ENCODE results near the gene CACNB4. TPM values are rescaled to one million over a fixed set of nuclear protein-coding genes. Genes with fewer than 3 reads are reported as not detected.
"Not testable (repeated sequence)": the region's sequence is repeated elsewhere in the genome, so short reads cannot be mapped to it uniquely, and the experiment has no call there.

CACNB4 gene
- total RNA-seq, 4 donors from 2014 or later, result 3.5 to 4.8 (median 4.3) TPM

- no peak for TF ChIP-seq EP300 (IDR thresholded peaks at IDR 0.05)
- no peak for TF ChIP-seq CTCF (IDR thresholded peaks at IDR 0.05)
Measured at GRCh38 chr2:152024477-152024876, 74.4 kb downstream of the CACNB4 start.

GRCh38 chr2:152022090-152022489 is 76.8 kb downstream of the CACNB4 start:
- Histone ChIP-seq H3K4me3 (no peak overlapping the region), H3K36me3 (no peaks in the 10 kb centered on the region), H3K9me3 (no peaks in the 10 kb centered on the region), H3K27ac (no peak overlapping the region), H3K4me1 (peaks cover 0 to 8% (median 0%) of the 10 kb centered on the region in 4 donors), H3K27me3 (no peaks in the 10 kb centered on the region)
- no peak for DNase-seq (ENCODE audit: low spot score in 2 of 2)
- TF ChIP-seq EP300 (IDR thresholded peaks at IDR 0.05), result no peak
- TF ChIP-seq CTCF (IDR thresholded peaks at IDR 0.05), result no peak
- no peak for TF ChIP-seq POLR2A (IDR thresholded peaks at IDR 0.05)
- 53 to 67% methylated on average over 3 of the region's 3 CpGs for WGBS, 2 donors

More at GRCh38 chr2:152024477-152024876, 74.4 kb downstream of the CACNB4 start:
- Histone ChIP-seq H3K9me3 (no peaks in the 10 kb centered on the region), H3K27me3 (no peaks in the 10 kb centered on the region), H3K36me3 (no peaks in the 10 kb centered on the region), H3K4me1 (peaks cover 0 to 8% (median 0%) of the 10 kb centered on the region in 4 donors), H3K27ac (no peak overlapping the region), H3K4me3 (no peak overlapping the region)
- WGBS, 2 donors, result 92 to 100% methylated on average over 2 of the region's 2 CpGs
- no peak for DNase-seq (ENCODE audit: low spot score in 2 of 2)

GRCh38 chr2:152021001-152021400 is 77.8 kb downstream of the CACNB4 start:
- not testable (repeated sequence) for H3K4me1 ChIP-seq; H3K27me3 ChIP-seq; H3K4me3 ChIP-seq; DNase-seq (ENCODE audit: low spot score in 2 of 2); H3K27ac ChIP-seq; H3K9me3 ChIP-seq; H3K36me3 ChIP-seq
- WGBS, 2 donors, result 93% methylated on average over 11 of the region's 11 CpGs

- H3K36me3 ChIP-seq, result no peaks in the 10 kb centered on the region
- no peaks in the 10 kb centered on the region for H3K27me3 ChIP-seq
- DNase-seq (ENCODE audit: low spot score in 2 of 2), result no peak
- no peaks in the 10 kb centered on the region for H3K9me3 ChIP-seq
- H3K27ac ChIP-seq, result no peak overlapping the region
- no peak overlapping the region for H3K4me3 ChIP-seq
- no peaks in the 10 kb centered on the region for H3K4me1 ChIP-seq
- TF ChIP-seq CTCF (IDR thresholded peaks at IDR 0.05) (no peak), EP300 (IDR thresholded peaks at IDR 0.05) (no peak), POLR2A (IDR thresholded peaks at IDR 0.05) (no peak)
Measured at GRCh38 chr2:152019732-152020131, 79.1 kb downstream of the CACNB4 start.

- WGBS, 2 donors, result 57 to 61% methylated on average over 7 of the region's 7 CpGs
Measured at GRCh38 chr2:152016181-152017120, 82.4 kb downstream of the CACNB4 start.

More at GRCh38 chr2:152016181-152017120, 82.4 kb downstream of the CACNB4 start:
- H3K4me1 ChIP-seq, result no peaks in the 10 kb centered on the region
- no peak for TF ChIP-seq POLR2A (IDR thresholded peaks at IDR 0.05)
- no peak for TF ChIP-seq EP300 (IDR thresholded peaks at IDR 0.05)
- TF ChIP-seq CTCF (IDR thresholded peaks at IDR 0.05), result no peak
- H3K27ac ChIP-seq, result no peak overlapping the region
- no peak for DNase-seq (ENCODE audit: low spot score in 2 of 2)
- no peaks in the 10 kb centered on the region for H3K27me3 ChIP-seq
- H3K9me3 ChIP-seq, result no peaks in the 10 kb centered on the region
- H3K4me3 ChIP-seq, result no peak overlapping the region
- H3K36me3 ChIP-seq, result no peaks in the 10 kb centered on the region

Measured in tibial nerve (tissue), 4 donors.